Nephron (organoid): ENCODE results near the gene VEGFA.

Experiments
- H3K27ac Mint-ChIP-seq, 3 experiments: 2 replicates each; pipeline ENCODE4 v1.8.0; 2020; ENCODE audit warnings: mixed read lengths in 3 of 3, mild to moderate bottlenecking in 2 of 3, moderate library complexity in 1 of 3
- H3K27me3 Mint-ChIP-seq: 2 replicates; pipeline ENCODE4 v1.8.0; 2021; ENCODE audit warnings: low read depth, mild to moderate bottlenecking, moderate library complexity, mixed read lengths
- H3K36me3 Mint-ChIP-seq: 2 replicates; pipeline ENCODE4 v1.8.0; 2020; ENCODE audit warnings: low read depth, mixed read lengths
- H3K4me1 Mint-ChIP-seq: 2 replicates; pipeline ENCODE4 v1.8.0; 2020; ENCODE audit warnings: mixed read lengths
- H3K4me3 Mint-ChIP-seq, 3 experiments: 2 replicates each; pipeline ENCODE4 v1.8.0; 2020; ENCODE audit warnings: mild to moderate bottlenecking in 3 of 3, mixed read lengths in 3 of 3, moderate library complexity in 2 of 3
- H3K9me3 Mint-ChIP-seq: 2 replicates; pipeline ENCODE4 v1.8.0; 2020; ENCODE audit warnings: mixed read lengths
- CTCF ChIP-seq, 3 experiments: fragments of 200-600 bp; sonication (generic); IDR thresholded peaks; one replicate each; pipeline ENCODE4 v1.5.0; 2021; ENCODE audit warnings: antibody characterized with exemption in 3 of 3; ENCODE audit not compliant: unreplicated experiment in 3 of 3

The VEGFA gene

GRCh38 chr6:43823879-43824702 is 54.1 kb downstream of the VEGFA start:
- no peaks in the 10 kb centered on the region for H3K36me3 Mint-ChIP-seq
- H3K4me1 Mint-ChIP-seq, result peaks cover 11% of the 10 kb centered on the region
- peak overlapping the region; percentile 17 to 76 (median 67) for H3K27ac Mint-ChIP-seq
- H3K4me3 Mint-ChIP-seq, result no peak overlapping the region
- no peak for TF ChIP-seq CTCF (IDR thresholded peaks at IDR 0.05; ENCODE audit: unreplicated experiment in 3 of 3)
- H3K9me3 Mint-ChIP-seq, result no peaks in the 10 kb centered on the region
- peaks cover 29% of the 10 kb centered on the region for H3K27me3 Mint-ChIP-seq

- no peaks in the 10 kb centered on the region for H3K9me3 Mint-ChIP-seq
- H3K27me3 Mint-ChIP-seq, result peaks cover 32% of the 10 kb centered on the region
- no peak overlapping the region for H3K4me3 Mint-ChIP-seq
- H3K36me3 Mint-ChIP-seq, result no peaks in the 10 kb centered on the region
- TF ChIP-seq CTCF (IDR thresholded peaks at IDR 0.05; ENCODE audit: unreplicated experiment in 3 of 3), result no peak
- peak overlapping the region; percentile 17 to 76 (median 67) for H3K27ac Mint-ChIP-seq
- H3K4me1 Mint-ChIP-seq, result peaks cover 11% of the 10 kb centered on the region
These were observed 54.7 kb downstream of the VEGFA start for GRCh38 chr6:43824703-43825064.

- no peaks in the 10 kb centered on the region for H3K9me3 Mint-ChIP-seq
- H3K4me1 Mint-ChIP-seq, result peaks cover 11% of the 10 kb centered on the region
- no peak for TF ChIP-seq CTCF (IDR thresholded peaks at IDR 0.05; ENCODE audit: unreplicated experiment in 3 of 3)
- peak overlapping the region in 1 of 3 experiments; percentile 45 for H3K27ac Mint-ChIP-seq
- H3K27me3 Mint-ChIP-seq, result peaks cover 39% of the 10 kb centered on the region
- no peak overlapping the region for H3K4me3 Mint-ChIP-seq
- no peaks in the 10 kb centered on the region for H3K36me3 Mint-ChIP-seq
These were observed 55.4 kb downstream of the VEGFA start for GRCh38 chr6:43825187-43826115.

- Mint-ChIP-seq H3K36me3 (no peaks in the 10 kb centered on the region), H3K4me3 (no peak overlapping the region), H3K4me1 (peaks cover 11% of the 10 kb centered on the region), H3K9me3 (no peaks in the 10 kb centered on the region), H3K27me3 (peaks cover 39% of the 10 kb centered on the region), H3K27ac (no peak overlapping the region)
- TF ChIP-seq CTCF (IDR thresholded peaks at IDR 0.05; ENCODE audit: unreplicated experiment in 3 of 3), result no peak
These were observed 56.7 kb downstream of the VEGFA start for GRCh38 chr6:43826730-43827129.

GRCh38 chr6:43827898-43828297 is 57.9 kb downstream of the VEGFA start:
- TF ChIP-seq CTCF (IDR thresholded peaks at IDR 0.05; ENCODE audit: unreplicated experiment in 3 of 3), result no peak
- Mint-ChIP-seq H3K27me3 (peaks cover 31% of the 10 kb centered on the region), H3K4me3 (no peak overlapping the region), H3K4me1 (peaks cover 11% of the 10 kb centered on the region), H3K36me3 (no peaks in the 10 kb centered on the region), H3K9me3 (no peaks in the 10 kb centered on the region), H3K27ac (no peak overlapping the region)
